HG03521 (cell line): ENCODE measurements around the gene C10orf53.
"Not testable (repeated sequence)": the region's sequence is repeated elsewhere in the genome, so short reads cannot be mapped to it uniquely, and the experiment has no call there.

Experiments used
- ATAC-seq: cut with Tn5 transposase; IDR thresholded peaks from one replicate; pipeline ENCODE4 v1.9.1; 2021; ENCODE audit warnings: mild to moderate bottlenecking, moderate library complexity; ENCODE audit not compliant: unreplicated experiment

The C10orf53 gene

DNA sequence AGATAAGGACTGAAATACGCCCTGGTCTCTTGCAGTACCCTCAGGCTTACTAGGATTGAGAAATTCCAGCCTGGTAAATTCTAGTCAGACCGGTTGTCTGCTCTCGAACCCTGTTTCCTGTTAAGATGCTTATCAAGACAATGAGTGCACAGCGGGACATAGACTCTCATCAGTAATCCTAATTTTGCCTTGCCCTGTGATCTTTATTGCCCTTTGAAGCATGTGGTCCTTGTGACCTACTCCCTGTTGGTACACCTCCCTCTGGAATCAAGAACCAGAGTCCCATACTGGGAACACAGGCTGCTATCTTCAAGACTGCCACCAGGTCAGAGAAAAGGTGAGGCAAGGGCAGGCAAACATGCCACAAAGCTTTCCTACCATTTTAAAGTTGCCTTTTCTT lies 7.2 kb downstream of the C10orf53 start:
- no peak for ATAC-seq

DNA sequence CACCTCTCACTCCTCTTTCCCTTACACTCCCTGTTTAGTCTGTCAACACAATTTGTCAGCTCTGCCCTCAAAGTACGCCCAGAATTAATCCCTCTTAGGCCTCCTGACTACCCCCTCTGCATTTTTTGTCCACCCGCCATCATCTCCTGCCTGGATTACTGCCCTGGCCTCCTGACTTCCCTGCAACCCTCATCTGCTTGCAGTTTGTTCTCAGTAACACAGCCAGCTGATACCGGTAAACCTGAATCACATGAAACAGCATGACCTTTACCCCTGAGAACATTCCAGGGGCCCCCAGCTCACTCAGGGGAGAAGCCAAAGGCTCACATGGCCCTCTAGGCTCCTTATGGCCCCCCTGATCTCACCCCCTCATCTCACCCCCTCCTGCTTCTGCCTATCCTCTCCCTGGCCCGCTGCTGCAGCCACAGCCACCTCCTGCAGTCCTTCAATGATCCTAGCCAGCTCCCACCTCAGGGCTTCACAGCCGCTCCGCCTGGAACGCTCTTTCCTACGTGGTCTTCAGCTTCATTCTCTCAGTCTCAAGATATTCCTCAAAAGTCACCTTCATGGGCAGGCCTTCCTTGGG lies 8.9 kb downstream of the C10orf53 start:
- ATAC-seq = no peak

DNA sequence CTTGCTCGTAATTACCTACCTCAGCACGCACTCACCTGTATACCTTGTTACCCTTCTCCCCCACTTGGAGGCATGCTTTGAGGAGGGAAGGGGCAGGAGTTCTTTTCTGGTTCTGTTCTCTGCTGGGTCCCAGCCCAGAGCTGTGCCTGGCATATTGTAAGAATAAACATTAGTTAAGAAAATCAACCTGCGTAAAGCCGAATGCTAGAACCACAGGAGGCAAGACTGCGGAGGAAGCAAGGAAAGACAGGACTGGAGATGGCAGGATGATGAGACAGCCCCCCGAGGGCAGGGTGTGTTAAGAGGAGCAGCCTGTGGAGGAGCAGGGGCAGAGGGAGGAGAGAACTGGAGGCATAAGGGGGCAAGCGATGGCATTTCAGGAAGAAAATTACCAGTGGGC lies 9.5 kb downstream of the C10orf53 start:
- no peak for ATAC-seq

DNA sequence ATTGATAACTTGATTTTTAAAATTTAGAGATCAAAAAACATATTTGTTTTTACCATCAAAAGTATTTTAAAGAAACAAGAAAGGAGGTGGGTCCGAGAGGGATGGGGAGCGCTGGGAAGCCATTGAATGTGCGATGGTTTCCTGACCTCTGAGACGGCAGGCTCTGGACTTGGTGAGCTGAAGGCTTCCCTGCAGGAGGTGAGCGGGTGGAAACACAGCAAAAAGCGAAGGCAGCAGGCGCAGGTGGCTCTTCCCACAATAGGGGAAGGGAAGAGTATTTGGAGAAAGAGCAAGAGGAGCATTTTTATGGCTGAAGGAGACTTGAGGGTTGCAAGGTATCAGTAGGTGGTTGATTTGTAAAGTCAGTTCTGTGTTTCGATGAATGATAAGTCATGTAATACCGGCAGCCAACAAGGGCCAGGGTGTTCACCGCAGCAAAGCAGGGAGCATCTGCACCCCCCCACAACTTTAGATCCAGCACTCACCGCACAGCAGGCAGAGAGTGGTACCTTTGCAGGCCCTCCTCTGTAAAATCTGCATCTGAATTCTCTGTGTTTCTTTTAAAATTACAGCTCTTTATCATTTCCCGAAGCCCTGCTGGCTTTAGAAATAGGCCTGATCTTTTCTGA lies 10.5 kb downstream of the C10orf53 start:
- no peak for ATAC-seq

DNA sequence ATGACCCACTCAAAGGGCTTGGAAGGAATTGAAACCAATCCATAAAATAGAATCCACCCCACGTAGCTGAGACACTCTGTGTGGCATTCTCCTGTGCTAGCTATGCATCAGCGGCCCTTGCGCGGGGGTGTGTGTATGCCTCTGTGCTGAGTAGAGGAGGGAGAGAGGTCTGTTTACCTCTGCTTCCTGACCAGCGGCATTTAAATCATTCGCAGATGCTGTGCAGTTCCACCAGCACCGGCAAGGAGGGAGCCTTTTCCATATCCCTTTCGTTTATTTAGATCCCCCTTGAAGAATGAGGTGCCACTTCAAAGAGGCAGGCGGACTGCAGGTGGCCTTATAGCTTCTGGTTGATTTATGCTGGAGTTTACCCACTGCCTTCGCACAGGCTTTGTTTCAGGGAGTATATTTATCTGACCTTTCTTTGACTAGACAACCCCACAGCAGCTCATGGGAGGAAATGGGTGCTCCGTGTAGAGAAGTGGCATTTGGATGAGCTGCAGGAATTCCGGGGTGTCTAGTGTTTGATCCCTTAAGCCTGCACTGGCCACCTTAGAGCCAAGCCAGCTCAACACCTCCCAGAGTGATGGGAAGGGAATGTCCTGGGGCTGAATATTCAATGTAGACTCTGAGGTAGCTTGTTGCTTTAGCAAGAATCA lies 11.4 kb downstream of the C10orf53 start:
- ATAC-seq = no peak

DNA sequence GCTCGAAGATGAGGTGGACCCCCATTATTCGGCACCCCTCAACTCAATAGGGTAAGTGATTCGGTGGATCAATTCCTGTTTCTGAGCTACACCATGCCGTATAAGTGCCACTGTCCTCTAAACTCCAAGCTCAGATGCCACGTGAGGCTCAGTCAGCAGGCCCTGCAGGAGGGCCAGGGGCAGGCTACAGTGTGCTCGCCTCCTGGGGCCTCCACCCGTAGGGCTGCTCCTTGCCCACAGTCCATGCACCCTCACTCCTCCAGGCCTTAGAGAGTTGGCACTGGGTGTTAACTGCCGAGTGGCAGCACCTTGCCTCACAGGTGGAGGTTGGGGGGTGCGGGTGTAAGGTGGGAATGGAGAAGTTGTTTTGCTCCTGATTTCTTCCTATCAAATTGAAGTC lies 12.1 kb downstream of the C10orf53 start:
- no peak for ATAC-seq

DNA sequence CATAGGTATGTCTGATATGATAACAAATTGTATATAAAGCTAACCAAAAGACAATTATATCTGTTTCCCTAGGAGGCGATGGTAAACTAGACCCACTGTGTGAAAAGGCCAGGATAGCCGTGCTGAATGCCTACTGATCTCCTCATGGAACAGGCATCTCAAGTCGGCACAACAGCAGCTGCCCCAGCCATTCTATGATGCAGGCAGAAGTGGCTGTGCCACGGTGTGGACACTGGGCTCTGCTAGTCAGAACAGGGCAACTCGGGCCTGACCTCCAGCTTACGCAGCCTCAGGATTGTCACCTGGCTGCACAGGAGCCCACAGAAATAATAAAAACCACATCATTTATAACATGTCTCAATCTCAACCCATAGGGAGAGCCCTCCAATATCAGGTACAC lies 15.0 kb downstream of the C10orf53 start:
- ATAC-seq = no peak

DNA sequence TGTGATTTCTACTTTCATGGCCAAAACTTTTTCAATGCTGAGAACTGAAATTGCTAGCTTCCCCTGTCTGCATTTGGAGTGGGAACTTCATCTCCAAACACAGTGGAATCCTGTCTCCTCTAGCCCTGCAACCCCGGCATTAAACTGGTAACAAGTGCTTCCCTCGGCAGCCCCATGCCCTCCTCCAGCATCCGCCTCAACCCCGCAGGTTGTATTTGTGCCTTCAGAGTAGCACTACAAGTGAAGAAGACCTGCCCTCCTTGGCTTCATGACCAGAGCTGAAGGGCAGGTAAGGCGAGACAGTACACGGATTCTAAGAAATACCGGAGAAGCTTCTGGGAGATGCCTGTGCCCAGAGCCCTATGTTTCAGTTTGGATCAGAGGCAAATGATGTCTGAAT lies 16.9 kb downstream of the C10orf53 start:
- no peak for ATAC-seq

DNA sequence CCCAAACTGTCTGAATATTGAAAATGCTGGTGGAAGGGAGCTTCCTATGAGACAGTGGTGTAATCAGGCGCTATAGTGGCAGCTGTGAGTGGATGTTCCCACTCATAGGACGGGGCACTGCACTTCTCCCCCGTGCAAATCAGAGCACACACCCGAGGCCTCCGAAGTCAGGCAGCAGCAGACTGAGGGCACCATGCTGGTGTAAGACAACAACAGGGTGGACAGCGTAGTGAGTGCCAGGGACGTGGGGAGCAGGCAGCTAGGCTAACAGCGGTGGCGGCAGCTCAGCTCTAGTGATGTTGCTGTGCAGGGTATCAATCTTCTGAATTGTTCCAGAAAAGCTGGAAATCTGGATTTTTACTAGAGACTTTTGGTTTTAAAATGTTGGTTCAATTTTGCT lies 19.2 kb downstream of the C10orf53 start:
- ATAC-seq = no peak

DNA sequence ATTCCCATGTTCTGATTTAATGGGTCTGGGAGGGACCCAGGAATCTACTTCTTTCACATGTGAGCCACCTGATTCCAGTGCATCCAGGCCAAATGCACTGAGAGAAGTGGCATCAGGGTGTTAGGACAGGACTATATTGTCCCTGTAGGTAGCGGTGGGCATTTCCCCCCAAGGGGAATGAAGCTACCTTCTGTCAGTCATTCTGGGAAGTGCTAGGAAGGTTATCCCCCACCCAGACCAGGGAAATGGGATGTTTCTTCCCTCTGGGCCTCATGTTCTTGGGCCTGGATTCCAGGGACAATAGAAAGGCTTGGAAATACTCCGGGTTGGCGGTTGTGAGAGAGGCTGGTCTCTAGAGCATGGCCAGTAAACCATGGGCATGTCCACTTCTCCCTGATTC lies 20.8 kb downstream of the C10orf53 start:
- no peak for ATAC-seq

DNA sequence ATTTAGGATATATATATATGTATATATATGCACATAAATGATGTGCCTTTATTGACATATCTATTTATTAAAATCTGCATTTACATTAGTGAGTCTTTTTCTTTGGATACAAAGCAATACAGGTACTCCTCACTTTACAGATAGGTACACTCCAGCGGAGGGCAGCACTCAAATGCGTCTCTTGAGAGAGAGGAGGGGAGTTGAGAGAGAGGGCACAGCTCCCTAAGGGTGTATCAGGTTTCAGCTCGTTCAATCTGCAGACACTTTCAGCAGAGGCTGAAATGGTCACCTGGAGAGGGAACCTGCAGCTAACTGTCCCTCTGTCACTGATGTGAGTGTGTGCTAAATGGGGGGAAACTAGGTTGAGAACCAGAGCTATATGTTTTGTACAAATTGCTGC lies 21.5 kb downstream of the C10orf53 start:
- no peak for ATAC-seq

DNA sequence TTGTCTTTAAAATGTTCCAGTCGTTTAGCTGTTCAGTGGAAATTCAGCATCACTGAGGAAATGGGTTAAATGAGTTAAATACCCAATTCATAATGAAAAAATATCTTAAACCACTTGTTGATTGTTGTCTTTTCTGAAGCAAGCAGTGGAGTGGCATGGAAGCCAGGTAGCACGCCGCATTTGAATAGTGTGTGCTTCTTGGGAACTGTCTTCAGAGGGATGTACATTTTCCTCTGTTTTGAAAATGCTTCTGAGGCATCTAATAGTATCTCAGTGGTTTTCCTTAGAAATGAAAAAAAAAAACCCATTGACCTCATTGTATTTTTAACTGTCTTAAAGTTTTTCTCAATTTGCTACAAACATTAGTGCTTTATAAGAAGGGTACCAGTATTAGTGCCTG lies 28.1 kb downstream of the C10orf53 start:
- ATAC-seq = no peak

DNA sequence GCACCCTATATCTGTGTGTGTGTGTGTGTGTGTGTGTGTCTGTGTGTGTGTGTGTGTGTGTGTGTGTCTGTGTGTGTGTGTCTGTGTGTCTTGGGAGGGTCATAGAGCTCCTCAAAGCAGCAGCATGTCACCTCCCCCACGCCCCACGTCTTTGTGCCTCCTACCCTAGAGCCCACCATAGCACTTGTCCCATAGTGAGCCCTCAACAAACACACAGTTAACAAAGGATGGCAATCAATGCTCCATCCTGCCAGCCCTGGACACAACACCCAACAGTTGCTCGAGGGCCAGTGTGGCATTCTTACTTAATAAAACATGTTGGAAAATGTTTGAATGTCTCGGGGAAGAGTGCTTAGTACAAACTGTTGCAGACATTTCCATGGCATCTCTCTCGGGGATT lies 30.5 kb downstream of the C10orf53 start:
- ATAC-seq = no peak

DNA sequence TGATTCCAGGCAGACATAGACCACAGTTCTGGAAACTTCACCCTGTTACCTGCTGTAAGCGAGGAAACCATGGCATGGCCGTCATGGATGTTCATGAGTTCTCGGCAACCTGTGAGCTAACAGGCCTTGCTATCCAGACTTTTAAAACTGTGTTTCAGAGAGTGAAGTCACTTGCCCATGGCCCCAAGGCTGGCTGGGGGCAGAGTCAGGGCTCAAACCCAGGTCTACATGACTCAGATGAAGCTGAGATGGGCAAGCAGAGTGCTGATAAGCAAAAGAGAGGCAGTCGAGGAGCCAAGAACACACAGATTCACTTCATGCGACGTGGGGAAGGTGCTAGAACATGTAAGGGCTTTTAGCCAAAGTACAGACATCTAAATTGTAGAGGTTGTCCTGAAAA lies 31.5 kb downstream of the C10orf53 start:
- no peak for ATAC-seq

DNA sequence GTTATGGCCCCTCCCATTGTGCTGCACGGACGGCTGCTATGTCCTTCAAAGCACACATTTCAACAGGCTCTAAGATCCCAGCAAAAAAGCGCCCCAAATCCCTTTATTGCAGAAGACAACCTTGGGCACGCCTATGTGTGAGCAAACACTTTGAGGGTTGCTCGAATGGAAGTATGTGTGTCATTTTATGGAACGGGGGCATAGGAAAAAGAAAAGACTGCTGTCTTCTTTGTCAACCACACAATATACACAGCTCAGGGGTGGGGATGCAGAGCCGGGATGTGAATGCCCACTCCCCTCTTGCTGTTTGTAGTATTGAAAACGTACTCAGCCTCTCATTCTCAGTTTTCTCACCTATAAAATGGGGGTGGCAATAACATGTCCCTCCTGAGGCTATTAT lies 32.0 kb downstream of the C10orf53 start:
- no peak for ATAC-seq

DNA sequence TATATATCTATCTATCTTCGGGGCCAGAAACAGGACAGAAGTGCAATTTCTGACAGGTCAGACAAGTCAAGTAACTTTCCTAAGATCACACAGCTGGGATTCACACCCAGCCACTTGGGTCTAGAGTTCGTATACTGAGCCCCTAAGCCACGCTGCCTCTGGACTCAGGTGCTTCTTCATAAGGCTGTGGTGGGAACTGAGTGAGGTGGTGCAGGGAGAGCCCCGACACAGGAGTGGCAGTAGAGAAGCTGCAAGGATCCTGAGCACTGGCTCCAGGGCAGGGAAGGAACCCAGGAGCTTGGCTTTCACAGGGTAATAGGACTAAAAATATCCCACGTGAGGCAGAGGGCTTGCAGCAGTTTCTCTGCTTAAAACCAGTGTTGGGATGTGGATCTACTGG lies 33.8 kb downstream of the C10orf53 start:
- no peak for ATAC-seq

DNA sequence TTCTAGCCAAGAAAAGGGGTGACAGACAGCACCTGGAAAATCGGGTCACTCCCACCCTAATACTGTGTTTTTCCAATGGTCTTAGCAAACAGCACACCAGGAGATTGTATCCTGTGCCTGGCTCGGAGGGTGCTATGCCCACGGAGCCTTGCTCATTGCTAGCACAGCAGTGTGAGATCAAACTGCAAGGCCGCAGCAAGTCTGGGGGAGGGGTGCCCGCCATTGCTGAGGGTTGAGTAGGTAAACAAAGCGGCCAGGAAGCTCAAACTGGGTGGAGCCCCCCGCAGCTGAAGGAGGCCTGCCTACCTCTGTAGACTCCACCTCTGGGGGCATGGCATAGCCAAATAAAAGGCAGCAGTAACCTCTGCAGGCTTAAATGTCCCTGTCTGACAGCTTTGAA lies 35.7 kb downstream of the C10orf53 start:
- not testable (repeated sequence) for ATAC-seq

DNA sequence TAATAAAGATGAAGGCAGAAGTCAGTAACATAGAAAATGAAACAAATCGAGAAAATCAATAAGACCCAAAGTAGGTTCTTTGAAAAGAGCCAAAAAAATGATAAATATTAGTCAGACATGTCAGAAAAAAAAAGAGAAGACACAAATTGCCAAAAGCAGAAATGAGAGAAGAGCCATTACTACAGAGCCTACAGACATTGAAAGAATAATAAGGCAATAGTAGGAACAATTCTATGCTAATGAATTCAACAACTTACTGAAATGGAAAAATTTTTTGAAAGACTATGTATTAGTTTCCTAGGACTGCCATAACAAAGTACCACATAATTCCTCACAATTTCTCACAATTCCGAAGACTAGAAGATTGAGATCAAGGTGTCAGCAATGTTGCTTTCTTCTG lies 47.1 kb downstream of the C10orf53 start:
- no peak for ATAC-seq

DNA sequence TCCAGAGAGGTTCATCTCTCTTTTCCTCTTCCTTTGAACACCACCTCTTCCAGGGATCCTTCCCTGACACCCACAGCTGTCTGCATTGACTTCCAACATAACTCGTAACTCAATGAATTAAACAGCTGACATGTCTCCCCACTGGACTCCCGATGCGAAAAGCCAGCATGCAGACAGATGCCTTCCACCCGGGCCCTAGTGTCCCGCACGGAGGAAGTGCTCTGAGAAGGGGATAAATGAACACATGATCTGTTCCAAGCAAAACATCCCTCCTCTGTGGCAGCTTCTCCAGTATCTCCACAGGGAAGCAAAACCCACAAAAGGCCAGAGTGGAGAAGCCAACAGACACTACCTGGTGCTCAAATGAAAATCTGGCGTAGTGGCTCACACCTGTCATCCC lies 54.4 kb downstream of the C10orf53 start:
- no peak for ATAC-seq

DNA sequence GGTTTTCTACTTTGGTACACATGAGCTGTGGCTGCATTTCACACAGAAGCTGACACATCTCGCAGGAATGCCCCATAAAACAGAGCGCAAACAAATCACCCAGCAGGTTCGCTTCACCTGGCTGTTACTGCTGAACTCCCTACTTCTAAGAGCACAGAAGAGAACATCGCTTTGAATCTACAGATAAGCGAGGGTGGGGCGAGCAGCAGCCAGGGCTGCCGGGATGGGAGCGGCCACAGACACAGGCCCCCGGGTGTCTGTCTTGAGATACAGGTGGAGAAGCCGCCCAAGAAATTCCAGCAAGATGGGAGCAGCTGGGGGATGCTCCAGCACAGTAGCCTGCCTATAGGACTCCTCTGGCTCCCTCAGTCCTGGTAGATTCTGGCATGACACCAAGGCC lies 55.2 kb downstream of the C10orf53 start:
- ATAC-seq = no peak

DNA sequence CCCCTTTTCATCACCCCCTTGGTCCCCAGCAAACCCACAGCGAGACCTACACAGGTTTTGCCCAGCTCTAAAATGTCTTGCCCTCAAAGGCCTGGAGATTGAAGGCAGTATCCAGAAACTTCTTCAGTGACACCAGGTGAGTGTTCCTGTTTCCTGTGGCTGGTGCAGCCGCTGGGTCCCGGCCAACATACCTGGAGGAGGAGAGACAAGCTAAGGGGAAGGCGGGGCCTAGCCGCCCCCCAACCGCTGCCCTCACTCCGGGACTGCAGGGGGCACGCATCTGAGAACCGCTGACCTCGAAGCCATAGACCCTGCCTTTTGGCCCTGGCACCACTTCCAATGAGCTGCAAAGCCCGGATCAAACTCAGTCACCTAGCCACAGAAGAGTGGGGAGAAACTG lies 55.7 kb downstream of the C10orf53 start:
- no peak for ATAC-seq

DNA sequence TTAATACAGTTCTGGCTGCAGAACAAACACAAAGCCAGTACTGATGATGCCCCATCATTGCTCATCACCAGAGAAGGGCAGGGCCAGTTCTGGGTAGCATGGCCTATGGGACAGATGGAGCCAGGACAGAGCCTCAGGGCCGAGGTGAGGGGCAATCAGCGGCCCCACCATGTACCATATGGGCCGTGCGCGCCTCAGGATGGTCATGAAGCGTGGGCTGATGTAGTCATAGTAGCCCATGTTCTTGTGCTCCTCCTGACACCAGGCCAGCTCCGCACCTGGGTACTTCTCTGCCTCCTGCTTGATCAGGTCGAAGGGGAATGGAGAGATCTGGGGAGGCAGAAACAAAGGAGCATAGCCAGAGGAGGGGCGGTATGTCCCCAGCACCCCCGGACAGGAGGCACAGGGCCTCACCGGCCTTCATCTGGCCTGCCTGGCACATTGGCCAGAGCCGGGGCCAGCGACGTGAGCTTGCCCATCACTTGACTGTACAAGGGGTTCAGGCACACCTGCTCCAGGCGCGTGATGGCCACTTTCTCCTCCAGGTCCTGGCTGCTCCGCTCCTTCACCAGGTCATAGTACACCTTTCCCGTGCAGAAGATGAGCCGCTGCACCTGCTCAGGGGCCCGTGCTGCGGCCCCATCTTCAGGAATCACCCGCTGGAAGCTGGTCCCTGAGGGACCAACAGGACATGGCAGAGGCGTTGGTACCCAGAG lies 56.6 kb downstream of the C10orf53 start:
- no peak for ATAC-seq
